Epithelial cell of esophagus (primary cell): ENCODE data around the gene ABCA3.

Experiments used
- DNase-seq: peaks from one replicate; pipeline ENCODE4 v3.0.0; 2010; ENCODE audit warnings: low read depth
- H3K4me3 ChIP-seq: 2 replicates; pipeline ENCODE4 v1.5.1; 2011; ENCODE audit warnings: mild to moderate bottlenecking, low read length, control low read depth
- CTCF ChIP-seq: IDR thresholded peaks from 2 replicates; pipeline ENCODE4 v1.5.1; 2011; ENCODE audit warnings: low read depth, mild to moderate bottlenecking, low read length, control low read depth, inconsistent platforms; ENCODE audit not compliant: insufficient read depth; ENCODE audit errors: missing control alignments

Gene ABCA3

GRCh38 chr16:2335286-2335895 is 5.1 kb downstream of the ABCA3 start:
- no peak for DNase-seq
- H3K4me3 ChIP-seq: no peak overlapping the region
- TF ChIP-seq CTCF: no peak

GRCh38 chr16:2333772-2334379 is 6.7 kb downstream of the ABCA3 start:
- no peak for TF ChIP-seq CTCF
- H3K4me3 ChIP-seq: no peak overlapping the region
- DNase-seq: no peak

- no peak for TF ChIP-seq CTCF
Measured at GRCh38 chr16:2333231-2333630, 7.3 kb downstream of the ABCA3 start.

GRCh38 chr16:2331931-2332267 is 8.6 kb downstream of the ABCA3 start:
- TF ChIP-seq CTCF: no peak
- H3K4me3 ChIP-seq: no peak overlapping the region
- DNase-seq: no peak

More at GRCh38 chr16:2333231-2333630, 7.3 kb downstream of the ABCA3 start:
- DNase-seq: no peak
- no peak overlapping the region for H3K4me3 ChIP-seq

- no peak for TF ChIP-seq CTCF
- H3K4me3 ChIP-seq: no peak overlapping the region
- DNase-seq: no peak
Measured at GRCh38 chr16:2331199-2331930, 9.2 kb downstream of the ABCA3 start.

- no peak overlapping the region for H3K4me3 ChIP-seq
- no peak for TF ChIP-seq CTCF
- no peak for DNase-seq
Measured at GRCh38 chr16:2329532-2329931, 11.0 kb downstream of the ABCA3 start.
